ENCODE measurements around the gene CDH13. TPM values are rescaled to one million over a fixed set of nuclear protein-coding genes. Genes with fewer than 3 reads are reported as not detected.

The CDH13 gene
- total and polyA plus RNA-seq, 10 of the 15 experiments (the other 5 are each of a cell fraction or from before 2014, with no cell fraction given): under 0.01 to 0.05 TPM; not detected in 8

DNA sequence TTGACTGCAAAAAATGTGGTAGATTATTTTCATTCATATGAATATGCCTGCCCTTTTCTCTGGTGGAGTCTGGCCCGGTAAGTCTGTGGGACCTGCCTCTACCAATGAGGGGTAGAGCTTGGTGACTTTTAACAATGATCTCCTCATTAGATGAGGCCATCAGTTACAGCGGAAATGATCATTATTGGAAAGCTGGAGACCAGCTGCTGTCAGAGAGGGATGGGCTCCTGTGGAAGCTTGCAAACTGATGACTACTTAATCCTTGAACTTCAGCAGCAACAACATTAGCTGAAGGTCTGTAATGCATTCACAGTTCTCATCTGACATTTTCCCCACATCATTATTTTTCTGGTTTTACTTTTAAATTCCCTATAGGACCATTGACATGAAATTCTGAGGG lies 194.1 kb downstream of the CDH13 start:
- ATAC-seq: no peak
- no peak for FAIRE-seq
- no peaks in the 10 kb centered on the region for H3K9me3 ChIP-seq (replicated peaks; ENCODE audit: control insufficient read depth, insufficient read depth, low read length)
- RAD21 ChIA-PET (ENCODE audit: unreplicated experiment): no interaction called here
- in situ Hi-C loops (cut with MboI): no loop called here
- BruUV-seq (replicated peaks): no TSS peak
- no peaks in the 10 kb centered on the region for H3K27me3 ChIP-seq (replicated peaks in 1 of 2; ENCODE audit: control insufficient read depth in 2 of 2, insufficient read depth in 2 of 2, low read length in 1 of 2)
- WGBS (ENCODE audit: insufficient coverage, insufficient replicate concordance, low lambda C conversion rate, missing lambda C conversion rate): 59% methylated on average over 2 of the region's 2 CpGs
- H3K4me3 ChIP-seq: no peak overlapping the region
- H3K4me1 ChIP-seq (ENCODE audit: control insufficient read depth, insufficient read depth, low read length): no peaks in the 10 kb centered on the region
- POLR2A ChIA-PET: no interaction called here
- H3K79me2 ChIP-seq (ENCODE audit: control insufficient read depth, insufficient read depth, low read length): no peaks in the 10 kb centered on the region
- H4K20me1 ChIP-seq (ENCODE audit: control insufficient read depth, insufficient read depth): no peaks in the 10 kb centered on the region
- no peak overlapping the region for H3K9ac ChIP-seq (ENCODE audit: control insufficient read depth, insufficient read depth, low read length)
- intact Hi-C loops (cut with micrococcal nuclease; ENCODE audit: unreplicated experiment): no loop called here
- no peak overlapping the region for H3K27ac ChIP-seq (ENCODE audit: control insufficient read depth, insufficient read depth)
- CTCF ChIA-PET: no interaction called here
- H3K4me2 ChIP-seq (ENCODE audit: control insufficient read depth, insufficient read depth): no peak overlapping the region
- no peak for DNase-seq (ENCODE audit: low read depth, low spot score)
- TF ChIP-seq CEBPB (IDR thresholded peaks at IDR 0.05; ENCODE audit: borderline replicate concordance in 1 of 2, low read depth in 2 of 2, low read length in 2 of 2) (no peak), CHD4 (IDR thresholded peaks at IDR 0.05) (no peak), NR2F1 (conservative IDR thresholded peaks at IDR 0.05) (no peak), POLR2AphosphoS2 (IDR thresholded peaks at IDR 0.05; ENCODE audit: low read depth, low read length) (no peak)
- SMC1A ChIA-PET (ENCODE audit: uncharacterized antibody, unreplicated experiment): no interaction called here
- no peak overlapping the region for H2AFZ ChIP-seq (ENCODE audit: control insufficient read depth, low read depth, low read length)
- no peaks in the 10 kb centered on the region for H3K36me3 ChIP-seq (ENCODE audit: control insufficient read depth in 2 of 2, insufficient read depth in 2 of 2, low read length in 1 of 2)

- no TSS peak for BruUV-seq (replicated peaks)
- CTCF ChIA-PET: no interaction called here
- TF ChIP-seq, protein P1, sequence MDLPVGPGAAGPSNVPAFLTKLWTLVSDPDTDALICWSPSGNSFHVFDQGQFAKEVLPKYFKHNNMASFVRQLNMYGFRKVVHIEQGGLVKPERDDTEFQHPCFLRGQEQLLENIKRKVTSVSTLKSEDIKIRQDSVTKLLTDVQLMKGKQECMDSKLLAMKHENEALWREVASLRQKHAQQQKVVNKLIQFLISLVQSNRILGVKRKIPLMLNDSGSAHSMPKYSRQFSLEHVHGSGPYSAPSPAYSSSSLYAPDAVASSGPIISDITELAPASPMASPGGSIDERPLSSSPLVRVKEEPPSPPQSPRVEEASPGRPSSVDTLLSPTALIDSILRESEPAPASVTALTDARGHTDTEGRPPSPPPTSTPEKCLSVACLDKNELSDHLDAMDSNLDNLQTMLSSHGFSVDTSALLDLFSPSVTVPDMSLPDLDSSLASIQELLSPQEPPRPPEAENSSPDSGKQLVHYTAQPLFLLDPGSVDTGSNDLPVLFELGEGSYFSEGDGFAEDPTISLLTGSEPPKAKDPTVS (IDR thresholded peaks at IDR 0.05; ENCODE audit: low read depth, low read length): no peak
- TF ChIP-seq SRF (IDR thresholded peaks at IDR 0.05; ENCODE audit: low read depth in 2 of 2, low read length in 2 of 2) (no peak), BMI1 (IDR thresholded peaks at IDR 0.05; ENCODE audit: borderline replicate concordance) (no peak), IKZF2 (IDR thresholded peaks at IDR 0.05) (no peak), NFIC (IDR thresholded peaks at IDR 0.05; ENCODE audit: low read depth, low read length) (no peak), NR2C1 (IDR thresholded peaks at IDR 0.05) (no peak)
- TF ChIP-seq, protein P2, sequence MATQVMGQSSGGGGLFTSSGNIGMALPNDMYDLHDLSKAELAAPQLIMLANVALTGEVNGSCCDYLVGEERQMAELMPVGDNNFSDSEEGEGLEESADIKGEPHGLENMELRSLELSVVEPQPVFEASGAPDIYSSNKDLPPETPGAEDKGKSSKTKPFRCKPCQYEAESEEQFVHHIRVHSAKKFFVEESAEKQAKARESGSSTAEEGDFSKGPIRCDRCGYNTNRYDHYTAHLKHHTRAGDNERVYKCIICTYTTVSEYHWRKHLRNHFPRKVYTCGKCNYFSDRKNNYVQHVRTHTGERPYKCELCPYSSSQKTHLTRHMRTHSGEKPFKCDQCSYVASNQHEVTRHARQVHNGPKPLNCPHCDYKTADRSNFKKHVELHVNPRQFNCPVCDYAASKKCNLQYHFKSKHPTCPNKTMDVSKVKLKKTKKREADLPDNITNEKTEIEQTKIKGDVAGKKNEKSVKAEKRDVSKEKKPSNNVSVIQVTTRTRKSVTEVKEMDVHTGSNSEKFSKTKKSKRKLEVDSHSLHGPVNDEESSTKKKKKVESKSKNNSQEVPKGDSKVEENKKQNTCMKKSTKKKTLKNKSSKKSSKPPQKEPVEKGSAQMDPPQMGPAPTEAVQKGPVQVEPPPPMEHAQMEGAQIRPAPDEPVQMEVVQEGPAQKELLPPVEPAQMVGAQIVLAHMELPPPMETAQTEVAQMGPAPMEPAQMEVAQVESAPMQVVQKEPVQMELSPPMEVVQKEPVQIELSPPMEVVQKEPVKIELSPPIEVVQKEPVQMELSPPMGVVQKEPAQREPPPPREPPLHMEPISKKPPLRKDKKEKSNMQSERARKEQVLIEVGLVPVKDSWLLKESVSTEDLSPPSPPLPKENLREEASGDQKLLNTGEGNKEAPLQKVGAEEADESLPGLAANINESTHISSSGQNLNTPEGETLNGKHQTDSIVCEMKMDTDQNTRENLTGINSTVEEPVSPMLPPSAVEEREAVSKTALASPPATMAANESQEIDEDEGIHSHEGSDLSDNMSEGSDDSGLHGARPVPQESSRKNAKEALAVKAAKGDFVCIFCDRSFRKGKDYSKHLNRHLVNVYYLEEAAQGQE (IDR thresholded peaks at IDR 0.05; ENCODE audit: low read depth, low read length): no peak
- TF ChIP-seq, protein P3, sequence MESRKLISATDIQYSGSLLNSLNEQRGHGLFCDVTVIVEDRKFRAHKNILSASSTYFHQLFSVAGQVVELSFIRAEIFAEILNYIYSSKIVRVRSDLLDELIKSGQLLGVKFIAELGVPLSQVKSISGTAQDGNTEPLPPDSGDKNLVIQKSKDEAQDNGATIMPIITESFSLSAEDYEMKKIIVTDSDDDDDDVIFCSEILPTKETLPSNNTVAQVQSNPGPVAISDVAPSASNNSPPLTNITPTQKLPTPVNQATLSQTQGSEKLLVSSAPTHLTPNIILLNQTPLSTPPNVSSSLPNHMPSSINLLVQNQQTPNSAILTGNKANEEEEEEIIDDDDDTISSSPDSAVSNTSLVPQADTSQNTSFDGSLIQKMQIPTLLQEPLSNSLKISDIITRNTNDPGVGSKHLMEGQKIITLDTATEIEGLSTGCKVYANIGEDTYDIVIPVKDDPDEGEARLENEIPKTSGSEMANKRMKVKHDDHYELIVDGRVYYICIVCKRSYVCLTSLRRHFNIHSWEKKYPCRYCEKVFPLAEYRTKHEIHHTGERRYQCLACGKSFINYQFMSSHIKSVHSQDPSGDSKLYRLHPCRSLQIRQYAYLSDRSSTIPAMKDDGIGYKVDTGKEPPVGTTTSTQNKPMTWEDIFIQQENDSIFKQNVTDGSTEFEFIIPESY (IDR thresholded peaks at IDR 0.05): no peak
Measured at GRCh38 chr16:82824408-82824807, 197.6 kb downstream of the CDH13 start.

More at GRCh38 chr16:82824408-82824807, 197.6 kb downstream of the CDH13 start:
- Histone ChIP-seq H3K4me3 (no peak overlapping the region), H3K9ac (ENCODE audit: control insufficient read depth, insufficient read depth, low read length) (no peak overlapping the region), H3K36me3 (ENCODE audit: control insufficient read depth in 2 of 2, insufficient read depth in 2 of 2, low read length in 1 of 2) (no peaks in the 10 kb centered on the region), H3K4me1 (ENCODE audit: control insufficient read depth, insufficient read depth, low read length) (no peaks in the 10 kb centered on the region), H4K20me1 (ENCODE audit: control insufficient read depth, insufficient read depth) (no peaks in the 10 kb centered on the region), H3K27ac (ENCODE audit: control insufficient read depth, insufficient read depth) (no peak overlapping the region), H3K4me2 (ENCODE audit: control insufficient read depth, insufficient read depth) (no peak overlapping the region), H2AFZ (ENCODE audit: control insufficient read depth, low read depth, low read length) (no peak overlapping the region), H3K9me3 (replicated peaks; ENCODE audit: control insufficient read depth, insufficient read depth, low read length) (no peaks in the 10 kb centered on the region), H3K79me2 (ENCODE audit: control insufficient read depth, insufficient read depth, low read length) (no peaks in the 10 kb centered on the region), H3K27me3 (replicated peaks in 1 of 2; ENCODE audit: control insufficient read depth in 2 of 2, insufficient read depth in 2 of 2, low read length in 1 of 2) (no peaks in the 10 kb centered on the region)
- WGBS (ENCODE audit: insufficient coverage, insufficient replicate concordance, low lambda C conversion rate, missing lambda C conversion rate): 20% methylated on average over 5 of the region's 5 CpGs
- RAD21 ChIA-PET (ENCODE audit: unreplicated experiment): no interaction called here
- no peak for ATAC-seq
- in situ Hi-C loops (cut with MboI): no loop called here
- SMC1A ChIA-PET (ENCODE audit: uncharacterized antibody, unreplicated experiment): no interaction called here
- DNase-seq (ENCODE audit: low read depth, low spot score): no peak
- intact Hi-C loops (cut with micrococcal nuclease; ENCODE audit: unreplicated experiment): no loop called here
- POLR2A ChIA-PET: no interaction called here
- FAIRE-seq: no peak
